ENCODE measurements around the gene ANKZF1.

ANKZF1 gene

GRCh38 chr2:219280651-219281050 is 51.0 kb downstream of the ANKZF1 start:
- H3K4me1 ChIP-seq (ENCODE audit: control insufficient read depth in 2 of 2, insufficient read depth in 2 of 2, low read length in 2 of 2), result peaks cover 23 to 26% of the 10 kb centered on the region in 2 donors
- H3K27me3 ChIP-seq (ENCODE audit: control insufficient read depth in 2 of 2, insufficient read depth in 2 of 2, low read length in 2 of 2), result no peaks in the 10 kb centered on the region
- no peak overlapping the region for H3K27ac ChIP-seq (ENCODE audit: low read depth in 2 of 2, low read length in 2 of 2)
- H3K4me3 ChIP-seq (ENCODE audit: low read length in 2 of 2), result no peak overlapping the region
- peaks cover 28 to 35% of the 10 kb centered on the region in 2 donors for H3K36me3 ChIP-seq (ENCODE audit: control insufficient read depth in 2 of 2, insufficient read depth in 2 of 2, low read length in 2 of 2)
- H3K9ac ChIP-seq (ENCODE audit: low read depth in 1 of 2, low read length in 2 of 2), result no peak overlapping the region
- no peaks in the 10 kb centered on the region for H3K9me3 ChIP-seq (ENCODE audit: control insufficient read depth in 2 of 2, low read length in 2 of 2)

GRCh38 chr2:219281588-219281987 is 52.0 kb downstream of the ANKZF1 start:
- no peak overlapping the region for H3K4me3 ChIP-seq (ENCODE audit: low read length in 2 of 2)
- no peak overlapping the region for H3K27ac ChIP-seq (ENCODE audit: low read depth in 2 of 2, low read length in 2 of 2)
- no peaks in the 10 kb centered on the region for H3K27me3 ChIP-seq (ENCODE audit: control insufficient read depth in 2 of 2, insufficient read depth in 2 of 2, low read length in 2 of 2)
- peaks cover 23 to 26% of the 10 kb centered on the region in 2 donors for H3K4me1 ChIP-seq (ENCODE audit: control insufficient read depth in 2 of 2, insufficient read depth in 2 of 2, low read length in 2 of 2)
- H3K36me3 ChIP-seq (ENCODE audit: control insufficient read depth in 2 of 2, insufficient read depth in 2 of 2, low read length in 2 of 2), result peaks cover 28 to 36% of the 10 kb centered on the region in 2 donors
- no peaks in the 10 kb centered on the region for H3K9me3 ChIP-seq (ENCODE audit: control insufficient read depth in 2 of 2, low read length in 2 of 2)
- no peak overlapping the region for H3K9ac ChIP-seq (ENCODE audit: low read depth in 1 of 2, low read length in 2 of 2)

- Histone ChIP-seq H3K9ac (ENCODE audit: low read depth in 1 of 2, low read length in 2 of 2) (no peak overlapping the region), H3K36me3 (ENCODE audit: control insufficient read depth in 2 of 2, insufficient read depth in 2 of 2, low read length in 2 of 2) (peaks cover 28 to 36% of the 10 kb centered on the region in 2 donors), H3K9me3 (ENCODE audit: control insufficient read depth in 2 of 2, low read length in 2 of 2) (no peaks in the 10 kb centered on the region), H3K27me3 (ENCODE audit: control insufficient read depth in 2 of 2, insufficient read depth in 2 of 2, low read length in 2 of 2) (no peaks in the 10 kb centered on the region), H3K4me1 (ENCODE audit: control insufficient read depth in 2 of 2, insufficient read depth in 2 of 2, low read length in 2 of 2) (peaks cover 22 to 26% of the 10 kb centered on the region in 2 donors), H3K27ac (ENCODE audit: low read depth in 2 of 2, low read length in 2 of 2) (no peak overlapping the region), H3K4me3 (ENCODE audit: low read length in 2 of 2) (no peak overlapping the region)
These were observed 52.8 kb downstream of the ANKZF1 start for GRCh38 chr2:219282375-219282774.

GRCh38 chr2:219282943-219283581 is 53.5 kb downstream of the ANKZF1 start:
- Histone ChIP-seq H3K9ac (ENCODE audit: low read depth in 1 of 2, low read length in 2 of 2) (no peak overlapping the region), H3K4me1 (ENCODE audit: control insufficient read depth in 2 of 2, insufficient read depth in 2 of 2, low read length in 2 of 2) (peaks cover 16 to 20% of the 10 kb centered on the region in 2 donors), H3K4me3 (ENCODE audit: low read length in 2 of 2) (no peak overlapping the region), H3K27me3 (ENCODE audit: control insufficient read depth in 2 of 2, insufficient read depth in 2 of 2, low read length in 2 of 2) (no peaks in the 10 kb centered on the region), H3K9me3 (ENCODE audit: control insufficient read depth in 2 of 2, low read length in 2 of 2) (no peaks in the 10 kb centered on the region), H3K36me3 (ENCODE audit: control insufficient read depth in 2 of 2, insufficient read depth in 2 of 2, low read length in 2 of 2) (peaks cover 28 to 36% of the 10 kb centered on the region in 2 donors), H3K27ac (ENCODE audit: low read depth in 2 of 2, low read length in 2 of 2) (no peak overlapping the region)

- Histone ChIP-seq H3K4me3 (ENCODE audit: low read length in 2 of 2) (no peak overlapping the region), H3K27ac (ENCODE audit: low read depth in 2 of 2, low read length in 2 of 2) (no peak overlapping the region), H3K27me3 (ENCODE audit: control insufficient read depth in 2 of 2, insufficient read depth in 2 of 2, low read length in 2 of 2) (no peaks in the 10 kb centered on the region), H3K9ac (ENCODE audit: low read depth in 1 of 2, low read length in 2 of 2) (no peak overlapping the region), H3K36me3 (ENCODE audit: control insufficient read depth in 2 of 2, insufficient read depth in 2 of 2, low read length in 2 of 2) (peaks cover 28 to 36% of the 10 kb centered on the region in 2 donors), H3K4me1 (ENCODE audit: control insufficient read depth in 2 of 2, insufficient read depth in 2 of 2, low read length in 2 of 2) (peaks cover 6 to 8% of the 10 kb centered on the region in 2 donors), H3K9me3 (ENCODE audit: control insufficient read depth in 2 of 2, low read length in 2 of 2) (no peaks in the 10 kb centered on the region)
These were observed 55.1 kb downstream of the ANKZF1 start for GRCh38 chr2:219284501-219285372.

- Histone ChIP-seq H3K9ac (ENCODE audit: low read depth in 1 of 2, low read length in 2 of 2) (no peak overlapping the region), H3K36me3 (ENCODE audit: control insufficient read depth in 2 of 2, insufficient read depth in 2 of 2, low read length in 2 of 2) (peaks cover 28 to 36% of the 10 kb centered on the region in 2 donors), H3K9me3 (ENCODE audit: control insufficient read depth in 2 of 2, low read length in 2 of 2) (no peaks in the 10 kb centered on the region), H3K27me3 (ENCODE audit: control insufficient read depth in 2 of 2, insufficient read depth in 2 of 2, low read length in 2 of 2) (no peaks in the 10 kb centered on the region), H3K4me1 (ENCODE audit: control insufficient read depth in 2 of 2, insufficient read depth in 2 of 2, low read length in 2 of 2) (peaks cover 0 to 2% of the 10 kb centered on the region in 2 donors), H3K4me3 (ENCODE audit: low read length in 2 of 2) (no peak overlapping the region), H3K27ac (ENCODE audit: low read depth in 2 of 2, low read length in 2 of 2) (no peak overlapping the region)
These were observed 55.7 kb downstream of the ANKZF1 start for GRCh38 chr2:219285373-219285735.

- H3K36me3 ChIP-seq (ENCODE audit: control insufficient read depth in 2 of 2, insufficient read depth in 2 of 2, low read length in 2 of 2), result peaks cover 26 to 36% of the 10 kb centered on the region in 2 donors
- H3K9ac ChIP-seq (ENCODE audit: low read depth in 1 of 2, low read length in 2 of 2), result no peak overlapping the region
- no peaks in the 10 kb centered on the region for H3K27me3 ChIP-seq (ENCODE audit: control insufficient read depth in 2 of 2, insufficient read depth in 2 of 2, low read length in 2 of 2)
- H3K4me3 ChIP-seq (ENCODE audit: low read length in 2 of 2), result no peak overlapping the region
- H3K27ac ChIP-seq (ENCODE audit: low read depth in 2 of 2, low read length in 2 of 2), result no peak overlapping the region
- H3K4me1 ChIP-seq (ENCODE audit: control insufficient read depth in 2 of 2, insufficient read depth in 2 of 2, low read length in 2 of 2), result peaks cover 0 to 2% of the 10 kb centered on the region in 2 donors
- no peaks in the 10 kb centered on the region for H3K9me3 ChIP-seq (ENCODE audit: control insufficient read depth in 2 of 2, low read length in 2 of 2)
These were observed 56.4 kb downstream of the ANKZF1 start for GRCh38 chr2:219285894-219286425.

Measured in mucosa of rectum (tissue), 2 donors.